Stimulated activated CD8-positive, alpha-beta memory T cell treated with anti-CD3 and anti-CD28 coated beads, Interleukin-7, amount 100 ng/mL, for 4 hours (primary cell): ENCODE data around the gene PRKN.
A peak's percentile ranks its signal among the peaks of the same experiment; 100 is the strongest.

Experiments
- DNase-seq, 2 donors: peaks; one replicate each; pipeline ENCODE4 v3.0.0-alpha.2; 2020; ENCODE audit warnings: low read depth in 2 of 2

The PRKN gene

GRCh38 chr6:161446296-161446925 lies 1281.2 kb downstream of the PRKN start:
- no peak for DNase-seq

GRCh38 chr6:161445021-161445799 lies 1282.4 kb downstream of the PRKN start:
- DNase-seq = no peak

GRCh38 chr6:161444464-161444863 lies 1283.1 kb downstream of the PRKN start:
- DNase-seq = no peak

GRCh38 chr6:161443848-161444247 lies 1283.7 kb downstream of the PRKN start:
- DNase-seq = no peak

GRCh38 chr6:161442420-161442819 lies 1285.1 kb downstream of the PRKN start:
- DNase-seq = no peak

- DNase-seq = no peak
Observed at GRCh38 chr6:161440299-161440698, 1287.3 kb downstream of the PRKN start.

GRCh38 chr6:161439093-161439492 lies 1288.5 kb downstream of the PRKN start:
- DNase-seq = no peak

GRCh38 chr6:161438430-161439030 lies 1289.0 kb downstream of the PRKN start:
- DNase-seq = no peak

- no peak for DNase-seq
Observed at GRCh38 chr6:161437851-161438250, 1289.7 kb downstream of the PRKN start.

- DNase-seq = no peak
Observed at GRCh38 chr6:161436106-161436876, 1291.3 kb downstream of the PRKN start.

- no peak for DNase-seq
Observed at GRCh38 chr6:161435748-161436070, 1291.9 kb downstream of the PRKN start.

GRCh38 chr6:161434921-161435747 lies 1292.4 kb downstream of the PRKN start:
- DNase-seq = no peak

- DNase-seq = no peak
Observed at GRCh38 chr6:161434350-161434749, 1293.2 kb downstream of the PRKN start.

GRCh38 chr6:161432546-161432945 lies 1295.0 kb downstream of the PRKN start:
- DNase-seq = no peak

- DNase-seq = no peak
Observed at GRCh38 chr6:161429921-161430490, 1297.6 kb downstream of the PRKN start.

- DNase-seq = no peak
Observed at GRCh38 chr6:161424421-161424820, 1303.1 kb downstream of the PRKN start.

GRCh38 chr6:161422710-161423680 lies 1304.6 kb downstream of the PRKN start:
- no peak for DNase-seq

- peak in 1 of 2 donors; percentile 3 for DNase-seq
Observed at GRCh38 chr6:161418463-161418945, 1309.1 kb downstream of the PRKN start.

- no peak for DNase-seq
Observed at GRCh38 chr6:161417717-161418462, 1309.7 kb downstream of the PRKN start.
